Common myeloid progenitor, CD34-positive (primary cell): ENCODE data around the gene METTL13.

Experiments used
- CTCF ChIA-PET: fragments of 350-600 bp; sonication (Branson Sonifier 250); formaldehyde crosslinking; loops from one replicate; lab custom pipeline; 2021; ENCODE audit warnings: antibody characterized with exemption; lab: Charles Lee
- POLR2A ChIA-PET: fragments of 350-600 bp; sonication (Branson Sonifier 250); formaldehyde crosslinking; loops from one replicate; lab custom pipeline; 2021; ENCODE audit warnings: antibody characterized with exemption; lab: Charles Lee
- DNase-seq, 3 donors: peaks; one replicate each; pipeline versions ENCODE4 v3.0.0 to v3.0.0-alpha.2; 2013
- H3K27ac ChIP-seq, 2 experiments: 1 replicate in 1 of 2; 2 replicates in 1 of 2; pipeline ENCODE4 v1.7.0; 2013; ENCODE audit warnings: inconsistent platforms in 2 of 2, low read length in 2 of 2, mild to moderate bottlenecking in 2 of 2, low read depth in 1 of 2, moderate library complexity in 1 of 2; ENCODE audit not compliant: severe bottlenecking in 2 of 2, insufficient read depth in 1 of 2, poor library complexity in 1 of 2
- H3K27me3 ChIP-seq, 5 experiments: replicated peaks in 2 of 5; 1 replicate in 3 of 5; 2 replicates in 2 of 5; pipeline versions ENCODE4 v1.6.1 to v1.7.0; 2013; ENCODE audit warnings: low read length in 4 of 5, mild to moderate bottlenecking in 2 of 5, moderate library complexity in 2 of 5, inconsistent platforms in 1 of 5; ENCODE audit not compliant: insufficient read depth in 5 of 5, control insufficient read depth in 4 of 5
- H3K36me3 ChIP-seq, 4 experiments: 1 replicate in 2 of 4; 2 replicates in 2 of 4; pipeline versions ENCODE4 v1.6.1 to v1.7.0; 2013; ENCODE audit warnings: low read length in 3 of 4, control low read depth in 1 of 4, mild to moderate bottlenecking in 1 of 4; ENCODE audit not compliant: control insufficient read depth in 4 of 4, insufficient read depth in 4 of 4
- H3K4me1 ChIP-seq, 4 experiments: 1 replicate in 3 of 4; 2 replicates in 1 of 4; pipeline versions ENCODE4 v1.6.1 to v1.7.1; 2013; ENCODE audit warnings: low read length in 3 of 4, mild to moderate bottlenecking in 3 of 4, control low read depth in 1 of 4, inconsistent platforms in 1 of 4, moderate library complexity in 1 of 4; ENCODE audit not compliant: control insufficient read depth in 4 of 4, insufficient read depth in 4 of 4; ENCODE audit errors: control extremely low read depth in 1 of 4
- H3K4me3 ChIP-seq, 7 experiments: 1 replicate in 4 of 7; 2 replicates in 3 of 7; pipeline versions ENCODE4 v1.5.1 to v1.7.0; 2013; ENCODE audit warnings: mild to moderate bottlenecking in 7 of 7, low read length in 6 of 7, moderate library complexity in 6 of 7, inconsistent platforms in 2 of 7, low read depth in 2 of 7, control low read depth in 1 of 7; ENCODE audit not compliant: insufficient read depth in 4 of 7, control insufficient read depth in 1 of 7; ENCODE audit errors: extremely low read depth in 1 of 7
- H3K9me3 ChIP-seq, 5 experiments: 1 replicate in 4 of 5; 2 replicates in 1 of 5; pipeline versions ENCODE4 v1.6.1 to v1.7.1; 2013; ENCODE audit warnings: low read length in 4 of 5, mild to moderate bottlenecking in 2 of 5, inconsistent platforms in 1 of 5, low read depth in 1 of 5, moderate library complexity in 1 of 5; ENCODE audit not compliant: control insufficient read depth in 4 of 5, insufficient read depth in 2 of 5; ENCODE audit errors: control extremely low read depth in 1 of 5
- whole genome bisulfite sequencing: methylation state at CpG from one replicate; pipeline ENCODE4 v1.1.5; 2013; ENCODE audit not compliant: insufficient coverage; 5-methylcytosine and 5-hydroxymethylcytosine counted together

Gene METTL13

GRCh38 chr1:171802207-171802606 lies 20.7 kb downstream of the METTL13 start:
- WGBS = 83% methylated on average over 3 of the region's 3 CpGs
- ChIA-PET POLR2A (no interaction called here), CTCF (interaction anchor here (0.6 to 23.5 kb wide), 23 partner anchors 9 to 288 kb away, joined by 3 to 568 read pairs (median 5); partner anchors contain the start of genes DNM3 and METTL13)
- Histone ChIP-seq H3K4me1 (peaks cover 0 to 52% (median 20%) of the 10 kb centered on the region in 4 experiments), H3K9me3 (no peaks in the 10 kb centered on the region), H3K27ac (no peak overlapping the region), H3K27me3 (no peaks in the 10 kb centered on the region), H3K36me3 (peaks cover 2 to 14% (median 8%) of the 10 kb centered on the region in 4 experiments), H3K4me3 (no peak overlapping the region)
- no peak for DNase-seq

GRCh38 chr1:171803045-171803444 lies 21.6 kb downstream of the METTL13 start:
- Histone ChIP-seq H3K4me3 (peak overlapping the region in 1 of 7 experiments; percentile 37), H3K36me3 (peaks cover 0 to 7% (median 3%) of the 10 kb centered on the region in 4 experiments), H3K27ac (no peak overlapping the region), H3K27me3 (no peaks in the 10 kb centered on the region), H3K9me3 (no peaks in the 10 kb centered on the region), H3K4me1 (peaks cover 0 to 58% (median 25%) of the 10 kb centered on the region in 4 experiments)
- ChIA-PET POLR2A (no interaction called here), CTCF (interaction anchor here (1.2 to 23.5 kb wide), 14 partner anchors 8 to 179 kb away, joined by 3 to 568 read pairs (median 6); partner anchors contain the start of genes DNM3 and METTL13)
- no CpG with 5 or more reads among the region's 2 CpGs for WGBS
- DNase-seq = peak; percentile 53 to 88 (median 88)

GRCh38 chr1:171803461-171804022 lies 22.1 kb downstream of the METTL13 start:
- H3K4me3 ChIP-seq = no peak overlapping the region
- ChIA-PET POLR2A (interaction anchor here (1.5 kb wide), 1 partner anchor 23 kb away, joined by 3 read pairs; no protein-coding TSS in a partner anchor), CTCF (interaction anchor here (1.2 to 23.5 kb wide), 11 partner anchors 8 to 178 kb away, joined by 3 to 568 read pairs (median 11); partner anchors contain the start of genes DNM3 and METTL13)
- no peaks in the 10 kb centered on the region for H3K9me3 ChIP-seq
- WGBS = 94% methylated on average over 17 of the region's 17 CpGs
- peaks cover 0 to 2% (median 1%) of the 10 kb centered on the region in 4 experiments for H3K36me3 ChIP-seq
- H3K27ac ChIP-seq = no peak overlapping the region
- H3K4me1 ChIP-seq = peaks cover 0 to 60% (median 25%) of the 10 kb centered on the region in 4 experiments
- no peaks in the 10 kb centered on the region for H3K27me3 ChIP-seq
- DNase-seq = no peak

- H3K36me3 ChIP-seq = no peaks in the 10 kb centered on the region
- no peaks in the 10 kb centered on the region for H3K27me3 ChIP-seq
- H3K4me3 ChIP-seq = peak overlapping the region in 4 of 7 experiments; percentile 8 to 56 (median 40)
- WGBS = 60% methylated on average over 9 of the region's 9 CpGs
- CTCF ChIA-PET = interaction anchor here (0.7 to 23.5 kb wide), 8 partner anchors 9 to 190 kb away, joined by 3 to 568 read pairs (median 3); partner anchors contain the start of gene METTL13
- POLR2A ChIA-PET = no interaction called here
- peaks cover 0 to 60% (median 25%) of the 10 kb centered on the region in 4 experiments for H3K4me1 ChIP-seq
- no peaks in the 10 kb centered on the region for H3K9me3 ChIP-seq
- no peak overlapping the region for H3K27ac ChIP-seq
- peak in 2 of 3 donors; percentile 55 to 61 for DNase-seq
Observed at GRCh38 chr1:171805395-171806115, 24.1 kb downstream of the METTL13 start.

GRCh38 chr1:171807556-171807955 lies 26.1 kb downstream of the METTL13 start:
- POLR2A ChIA-PET = interaction anchor here (0.6 kb wide), 1 partner anchor 243 kb away, joined by 3 read pairs; no protein-coding TSS in a partner anchor

GRCh38 chr1:171809834-171810233 lies 28.4 kb downstream of the METTL13 start:
- 88% methylated on average over 1 of the region's 2 CpGs for WGBS
- ChIA-PET CTCF (interaction anchor here (0.9 to 23.5 kb wide), 2 partner anchors 27 to 172 kb away, joined by 3 to 568 read pairs; no protein-coding TSS in a partner anchor), POLR2A (interaction anchor here (0.7 kb wide), 1 partner anchor 193 kb away, joined by 3 read pairs; no protein-coding TSS in a partner anchor)
- Histone ChIP-seq H3K27ac (no peak overlapping the region), H3K36me3 (no peaks in the 10 kb centered on the region), H3K4me3 (no peak overlapping the region), H3K4me1 (peaks cover 0 to 27% (median 11%) of the 10 kb centered on the region in 4 experiments), H3K9me3 (no peaks in the 10 kb centered on the region), H3K27me3 (no peaks in the 10 kb centered on the region)
- no peak for DNase-seq

More at GRCh38 chr1:171807556-171807955, 26.1 kb downstream of the METTL13 start:
- Histone ChIP-seq H3K4me1 (peaks cover 0 to 40% (median 20%) of the 10 kb centered on the region in 4 experiments), H3K27me3 (no peaks in the 10 kb centered on the region), H3K9me3 (no peaks in the 10 kb centered on the region), H3K4me3 (no peak overlapping the region), H3K27ac (no peak overlapping the region), H3K36me3 (no peaks in the 10 kb centered on the region)
- CTCF ChIA-PET = interaction anchor here (23.5 kb wide), 1 partner anchor 174 kb away, joined by 568 read pairs; no protein-coding TSS in a partner anchor
- WGBS = 64% methylated on average over 2 of the region's 4 CpGs
- peak in 2 of 3 donors; percentile 49 to 52 for DNase-seq
